Activated T-helper 9 cell treated with anti-CD3 and anti-CD28 coated beads, Interleukin-2, amount 50 U/mL, for 16 hours (primary cell): Measurements from ENCODE around the gene PDX1.

ENCODE experiments used
- DNase-seq: peaks from one replicate; pipeline ENCODE4 v3.0.0-alpha.2; 2020; ENCODE audit warnings: low read depth

The PDX1 gene

GRCh38 chr13:27922883-27923612 is 3.2 kb downstream of the PDX1 start:
- DNase-seq: no peak

GRCh38 chr13:27923794-27924528 is 4.2 kb downstream of the PDX1 start:
- DNase-seq: no peak

- DNase-seq: no peak
Observed at GRCh38 chr13:27924529-27925141, 4.8 kb downstream of the PDX1 start.

GRCh38 chr13:27925220-27925991 is 5.6 kb downstream of the PDX1 start:
- DNase-seq: no peak

- DNase-seq: no peak
Observed at GRCh38 chr13:27926644-27927434, 7.0 kb downstream of the PDX1 start.

GRCh38 chr13:27927444-27928352 is 7.9 kb downstream of the PDX1 start:
- DNase-seq: no peak

GRCh38 chr13:27928353-27928804 is 8.6 kb downstream of the PDX1 start:
- no peak for DNase-seq

GRCh38 chr13:27928805-27929753 is 9.3 kb downstream of the PDX1 start:
- no peak for DNase-seq

- DNase-seq: no peak
Observed at GRCh38 chr13:27929868-27930267, 10.1 kb downstream of the PDX1 start.

- no peak for DNase-seq
Observed at GRCh38 chr13:27933118-27933517, 13.3 kb downstream of the PDX1 start.

GRCh38 chr13:27933580-27934328 is 14.0 kb downstream of the PDX1 start:
- DNase-seq: no peak

GRCh38 chr13:27942972-27943371 is 23.2 kb downstream of the PDX1 start:
- DNase-seq: no peak

GRCh38 chr13:27952876-27953675 is 33.3 kb downstream of the PDX1 start:
- no peak for DNase-seq

- peak; percentile 25 for DNase-seq
Observed at GRCh38 chr13:27953676-27954405, 34.0 kb downstream of the PDX1 start.

- no peak for DNase-seq
Observed at GRCh38 chr13:27954406-27954851, 34.6 kb downstream of the PDX1 start.

- DNase-seq: no peak
Observed at GRCh38 chr13:27955014-27955591, 35.3 kb downstream of the PDX1 start.
